ENCODE data around the gene PRAMEF12. TPM values are rescaled to one million over a fixed set of nuclear protein-coding genes. Genes with fewer than 3 reads are reported as not detected.

PRAMEF12 gene
- total RNA-seq, 1 experiment from 2014 or later: not detected

DNA sequence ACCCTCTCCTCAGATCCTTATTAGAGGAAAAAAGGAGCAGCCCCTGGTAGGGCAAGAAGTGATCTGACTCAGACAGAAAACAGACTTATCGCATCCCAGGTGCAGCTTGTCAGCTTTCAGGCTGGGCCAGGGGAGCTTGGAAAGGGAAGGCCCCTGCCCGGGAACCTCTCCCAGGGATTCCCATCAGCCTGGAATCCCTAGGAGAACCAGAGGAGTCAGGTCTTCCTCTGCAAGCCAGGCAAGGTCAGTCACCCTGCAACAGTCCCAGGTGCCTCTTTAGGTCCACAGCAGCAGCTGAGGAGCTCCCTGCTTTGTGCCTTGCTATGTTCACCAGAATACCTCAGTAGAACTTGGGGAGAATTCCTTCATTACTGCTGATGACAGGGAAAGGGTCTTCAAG, 2.9 kb upstream of the PRAMEF12 start:
- Mint-ChIP-seq H3K27me3 (ENCODE audit: insufficient read depth, unreplicated experiment) (peaks cover 11% of the 10 kb centered on the region), H3K36me3 (ENCODE audit: insufficient read depth, unreplicated experiment) (no peaks in the 10 kb centered on the region), H3K4me3 (ENCODE audit: unreplicated experiment) (no peak overlapping the region), H3K27ac (ENCODE audit: unreplicated experiment) (no peak overlapping the region), H3K4me1 (ENCODE audit: low read depth, unreplicated experiment) (no peaks in the 10 kb centered on the region), H3K9me3 (ENCODE audit: unreplicated experiment) (no peaks in the 10 kb centered on the region)
- no peaks in the 10 kb centered on the region for H3K9me3 ChIP-seq
- no peak for DNase-seq
- no peaks in the 10 kb centered on the region; the same call in 1 of the 2 replicates for H3K27me3 ChIP-seq (replicated peaks; ENCODE audit: control insufficient read depth, insufficient read depth, low read length)
- BruUV-seq (replicated peaks): no TSS peak
- ChIA-PET POLR2A (no interaction called here), CTCF (no interaction called here)
- TF ChIP-seq, protein P1, sequence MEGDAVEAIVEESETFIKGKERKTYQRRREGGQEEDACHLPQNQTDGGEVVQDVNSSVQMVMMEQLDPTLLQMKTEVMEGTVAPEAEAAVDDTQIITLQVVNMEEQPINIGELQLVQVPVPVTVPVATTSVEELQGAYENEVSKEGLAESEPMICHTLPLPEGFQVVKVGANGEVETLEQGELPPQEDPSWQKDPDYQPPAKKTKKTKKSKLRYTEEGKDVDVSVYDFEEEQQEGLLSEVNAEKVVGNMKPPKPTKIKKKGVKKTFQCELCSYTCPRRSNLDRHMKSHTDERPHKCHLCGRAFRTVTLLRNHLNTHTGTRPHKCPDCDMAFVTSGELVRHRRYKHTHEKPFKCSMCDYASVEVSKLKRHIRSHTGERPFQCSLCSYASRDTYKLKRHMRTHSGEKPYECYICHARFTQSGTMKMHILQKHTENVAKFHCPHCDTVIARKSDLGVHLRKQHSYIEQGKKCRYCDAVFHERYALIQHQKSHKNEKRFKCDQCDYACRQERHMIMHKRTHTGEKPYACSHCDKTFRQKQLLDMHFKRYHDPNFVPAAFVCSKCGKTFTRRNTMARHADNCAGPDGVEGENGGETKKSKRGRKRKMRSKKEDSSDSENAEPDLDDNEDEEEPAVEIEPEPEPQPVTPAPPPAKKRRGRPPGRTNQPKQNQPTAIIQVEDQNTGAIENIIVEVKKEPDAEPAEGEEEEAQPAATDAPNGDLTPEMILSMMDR (IDR thresholded peaks at IDR 0.05; ENCODE audit: insufficient read depth in 1 of 2, low read depth in 1 of 2, low read length in 1 of 2, severe bottlenecking in 1 of 2, unreplicated experiment in 1 of 2): no peak
- intact Hi-C loops (cut with micrococcal nuclease; ENCODE audit: unreplicated experiment): no loop called here
- H3K36me3 ChIP-seq (ENCODE audit: control insufficient read depth, insufficient read depth, low read length): no peaks in the 10 kb centered on the region
- no peaks in the 10 kb centered on the region for H3K4me1 ChIP-seq
- H3K4me3 ChIP-seq (ENCODE audit: low read depth, low read length): no peak overlapping the region

DNA sequence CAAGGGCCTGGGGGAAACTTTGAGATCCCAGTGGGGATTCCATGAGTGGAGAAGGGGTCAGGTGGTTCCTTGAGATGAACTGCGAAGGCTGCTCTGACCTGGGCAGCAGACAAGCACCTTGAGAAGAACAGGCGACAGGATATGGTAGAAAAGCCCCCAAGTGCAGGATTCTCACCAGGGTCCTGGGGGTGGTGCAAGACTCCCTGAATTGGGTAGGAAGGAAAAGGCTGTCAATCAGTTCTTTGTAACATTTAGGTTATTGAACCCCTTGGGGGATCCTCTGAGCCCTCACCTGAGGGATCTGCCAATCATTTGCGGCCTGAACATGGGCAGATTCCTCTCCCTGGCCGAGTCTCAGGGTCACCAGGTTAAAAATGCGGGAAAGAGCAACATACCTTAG, 2.4 kb upstream of the PRAMEF12 start:
- no peak overlapping the region for H3K4me3 Mint-ChIP-seq (ENCODE audit: unreplicated experiment)
- H3K36me3 Mint-ChIP-seq (ENCODE audit: insufficient read depth, unreplicated experiment): no peaks in the 10 kb centered on the region
- no peaks in the 10 kb centered on the region; the same call in 1 of the 2 replicates for H3K27me3 ChIP-seq (replicated peaks; ENCODE audit: control insufficient read depth, insufficient read depth, low read length)
- DNase-seq: no peak
- no peaks in the 10 kb centered on the region for H3K9me3 Mint-ChIP-seq (ENCODE audit: unreplicated experiment)
- H3K36me3 ChIP-seq (ENCODE audit: control insufficient read depth, insufficient read depth, low read length): no peaks in the 10 kb centered on the region
- no peak overlapping the region for H3K4me3 ChIP-seq (ENCODE audit: low read depth, low read length)
- no TSS peak for BruUV-seq (replicated peaks)
- H3K4me1 ChIP-seq: no peaks in the 10 kb centered on the region
- ChIA-PET CTCF (no interaction called here), POLR2A (no interaction called here)
- TF ChIP-seq, protein P1 (IDR thresholded peaks at IDR 0.05; ENCODE audit: insufficient read depth in 1 of 2, low read depth in 1 of 2, low read length in 1 of 2, severe bottlenecking in 1 of 2, unreplicated experiment in 1 of 2): no peak
- intact Hi-C loops (cut with micrococcal nuclease; ENCODE audit: unreplicated experiment): no loop called here
- H3K4me1 Mint-ChIP-seq (ENCODE audit: low read depth, unreplicated experiment): no peaks in the 10 kb centered on the region
- H3K9me3 ChIP-seq: no peaks in the 10 kb centered on the region
- H3K27me3 Mint-ChIP-seq (ENCODE audit: insufficient read depth, unreplicated experiment): peaks cover 11% of the 10 kb centered on the region
- H3K27ac Mint-ChIP-seq (ENCODE audit: unreplicated experiment): no peak overlapping the region

DNA sequence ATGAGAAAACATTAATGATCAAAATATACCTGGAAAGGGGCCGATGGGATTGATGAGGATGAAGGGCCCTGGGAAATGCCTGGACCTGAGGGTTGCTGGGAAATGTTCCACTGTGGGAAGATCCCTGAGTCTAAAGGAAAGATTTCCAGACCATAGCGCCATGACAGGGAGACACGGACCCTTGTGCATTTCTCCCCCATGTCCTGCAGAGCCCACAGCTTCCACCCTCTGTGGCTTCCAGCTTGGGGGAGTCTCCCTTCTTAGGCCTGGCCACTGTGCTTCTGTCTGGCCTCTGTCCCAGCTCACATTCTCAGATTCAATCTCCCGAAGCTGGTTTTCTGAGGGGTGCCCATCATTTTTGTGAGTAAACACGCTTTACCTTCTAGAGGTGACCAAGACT, 1.0 kb upstream of the PRAMEF12 start:
- Mint-ChIP-seq H3K9me3 (ENCODE audit: unreplicated experiment) (no peaks in the 10 kb centered on the region), H3K4me3 (ENCODE audit: unreplicated experiment) (no peak overlapping the region), H3K36me3 (ENCODE audit: insufficient read depth, unreplicated experiment) (no peaks in the 10 kb centered on the region), H3K27me3 (ENCODE audit: insufficient read depth, unreplicated experiment) (peaks cover 11% of the 10 kb centered on the region), H3K4me1 (ENCODE audit: low read depth, unreplicated experiment) (no peaks in the 10 kb centered on the region), H3K27ac (ENCODE audit: unreplicated experiment) (no peak overlapping the region)
- Histone ChIP-seq H3K4me3 (ENCODE audit: low read depth, low read length) (no peak overlapping the region), H3K36me3 (ENCODE audit: control insufficient read depth, insufficient read depth, low read length) (no peaks in the 10 kb centered on the region), H3K27me3 (replicated peaks; ENCODE audit: control insufficient read depth, insufficient read depth, low read length) (no peaks in the 10 kb centered on the region; the same call in 1 of the 2 replicates), H3K4me1 (no peaks in the 10 kb centered on the region), H3K9me3 (no peaks in the 10 kb centered on the region)
- ChIA-PET POLR2A (no interaction called here), CTCF (no interaction called here)
- intact Hi-C loops (cut with micrococcal nuclease; ENCODE audit: unreplicated experiment): no loop called here
- no TSS peak for BruUV-seq (replicated peaks)
- TF ChIP-seq, protein P1 (IDR thresholded peaks at IDR 0.05; ENCODE audit: insufficient read depth in 1 of 2, low read depth in 1 of 2, low read length in 1 of 2, severe bottlenecking in 1 of 2, unreplicated experiment in 1 of 2): no peak
- no peak for DNase-seq

Data from Caco-2 (cell line).